Adrenal gland (tissue), 12 donors: ENCODE data around the gene CYP20A1. TPM values are rescaled to one million over a fixed set of nuclear protein-coding genes. Genes with fewer than 3 reads are reported as not detected.
"Not testable (repeated sequence)": the region's sequence is repeated elsewhere in the genome, so short reads cannot be mapped to it uniquely, and the experiment has no call there.

ENCODE experiments used
- DNase-seq, 7 donors: peaks; one replicate each; pipeline ENCODE4 v3.0.0-alpha.2; 2019 to 2020
- H3K27ac ChIP-seq, 5 donors: fragments of 200-600 bp; sonication (generic) in 4 of 5; 1 replicate in 3 of 5; 2 replicates in 2 of 5; pipeline versions ENCODE4 v1.5.1 to v1.8.0; 2016 to 2020; ENCODE audit warnings: mild to moderate bottlenecking in 1 of 5
- H3K27me3 ChIP-seq: fragments of 200-600 bp; 2 replicates; pipeline ENCODE4 v1.8.0; 2021
- H3K36me3 ChIP-seq, 2 donors: fragments of 200-600 bp; replicated peaks in 1 of 2; 1 replicate in 1 of 2; 2 replicates in 1 of 2; pipeline versions ENCODE4 v1.5.1 to v1.8.0; 2018 to 2022
- H3K4me1 ChIP-seq, 2 donors: fragments of 200-600 bp; replicated peaks in 1 of 2; 1 replicate in 1 of 2; 2 replicates in 1 of 2; pipeline versions ENCODE4 v1.5.1 to v1.8.0; 2018 to 2021
- H3K4me3 ChIP-seq, 4 donors: fragments of 200-600 bp; sonication (generic) in 3 of 4; one replicate each; pipeline ENCODE4 v1.5.1; 2016 to 2018
- H3K9me3 ChIP-seq, 3 donors: fragments of 200-600 bp; sonication (generic) in 1 of 3; replicated peaks in 1 of 3; 1 replicate in 2 of 3; 2 replicates in 1 of 3; pipeline versions ENCODE4 v1.5.1 to v1.8.0; 2016 to 2021
- CTCF ChIP-seq, 6 experiments: fragments of 450-650 bp in 4 of 6; fragments of 200-600 bp in 2 of 6; sonication (generic) in 1 of 6; IDR thresholded peaks; 1 replicate in 5 of 6; 2 replicates in 1 of 6; pipeline versions ENCODE4 v1.5.1 to v1.8.0; 2016 to 2021; ENCODE audit warnings: antibody characterized with exemption in 6 of 6, mild to moderate bottlenecking in 2 of 6, moderate library complexity in 1 of 6
- POLR2A ChIP-seq, 2 donors: fragments of 450-650 bp; IDR thresholded peaks; one replicate each; pipeline ENCODE4 v1.6.1; 2017; ENCODE audit warnings: antibody characterized with exemption in 2 of 2, mild to moderate bottlenecking in 2 of 2, moderate library complexity in 1 of 2
- WGBS, 4 donors: extraction: QIAGEN DNeasy Blood & Tissue Kit in 2 of 4; methylation state at CpG; one replicate each; pipeline versions ENCODE4 v1.1.5 to v1.1.7; 2013 to 2017; 5-methylcytosine and 5-hydroxymethylcytosine counted together
- intact Hi-C, 2 donors: fragments of 100-400 bp; cut with DNase I; formaldehyde crosslinking; loops; one replicate each; pipeline versions ENCODE4 v1.14.1 to v1.15.0; 2022 to 2023
- polyA plus RNA-seq, 3 donors: library from polyadenylated mRNA; stranded (reverse); fragments of 200-250 nt in 2 of 3; fragments of 350-450 nt in 1 of 3; fragmentation: Illumina TruSeq in 1 of 3; extraction: RNeasy Lipid Tissue Mini Kit (QIAGEN cat#74804) in 1 of 3; gene quantifications; one replicate each; pipeline ENCODE4 v1.2.3, GENCODE V29; 2013 to 2014
- total RNA-seq, 9 donors: library from RNA; depleted of rRNA in 4 of 9; stranded (reverse); fragments of >200 nt in 4 of 9; fragments of 120-200 nt in 1 of 9; fragmentation: NEBNext Ultra II Directional in 1 of 9; extraction: Animal tissue kit (Norgen Biotek cat#: 25700) in 1 of 9; gene quantifications; one replicate each; pipeline versions ENCODE4 v1.1.0 to v1.2.4, GENCODE V29; 2013 to 2023
- donor health status: healthy with polysubstance abuse.
- donor health status: Bipolar disorder and iron deficiency.
- donor health status: DM: yes; HTN: yes; CAD: no.
- donor health status: DM: no; HTN: no; CAD: no.
- donor health status: DM: no; HTN: no; CAD: no.
- donor health status: DM: yes; HTN: yes; CAD: no.

Gene CYP20A1
- total and polyA plus RNA-seq, 12 donors = 10.9 to 70.9 (median 36.9) TPM

GRCh38 chr2:203338322-203338721, 99.5 kb downstream of the CYP20A1 start:
- Histone ChIP-seq H3K36me3 (no peaks in the 10 kb centered on the region), H3K27me3 (no peaks in the 10 kb centered on the region), H3K4me3 (no peak overlapping the region), H3K4me1 (peaks cover 0 to 16% of the 10 kb centered on the region in 2 donors), H3K27ac (no peak overlapping the region), H3K9me3 (no peaks in the 10 kb centered on the region)
- DNase-seq = no peak
- no peak for TF ChIP-seq POLR2A (IDR thresholded peaks at IDR 0.05)
- TF ChIP-seq CTCF (IDR thresholded peaks at IDR 0.05) = no peak
- 83 to 94% (median 90%) methylated on average over 4 of the region's 4 CpGs for WGBS, 4 donors
- intact Hi-C loops = no loop called here

GRCh38 chr2:203340791-203341487, 102.1 kb downstream of the CYP20A1 start:
- WGBS, 4 donors = 86 to 88% (median 87%) methylated on average over 6 of the region's 6 CpGs
- Histone ChIP-seq H3K9me3 (no peaks in the 10 kb centered on the region), H3K27ac (no peak overlapping the region), H3K4me3 (no peak overlapping the region), H3K36me3 (no peaks in the 10 kb centered on the region), H3K27me3 (no peaks in the 10 kb centered on the region), H3K4me1 (peaks cover 0 to 16% of the 10 kb centered on the region in 2 donors)
- DNase-seq = no peak
- intact Hi-C loops = no loop called here
- TF ChIP-seq POLR2A (IDR thresholded peaks at IDR 0.05) (no peak), CTCF (IDR thresholded peaks at IDR 0.05) (no peak)

- intact Hi-C loops = no loop called here
- no peak overlapping the region for H3K27ac ChIP-seq
- H3K4me1 ChIP-seq = peaks cover 0 to 16% of the 10 kb centered on the region in 2 donors
- no peak for TF ChIP-seq CTCF (IDR thresholded peaks at IDR 0.05)
- TF ChIP-seq POLR2A (IDR thresholded peaks at IDR 0.05) = no peak
- WGBS, 4 donors = 48 to 58% (median 55%) methylated on average over 2 of the region's 2 CpGs
- H3K27me3 ChIP-seq = no peaks in the 10 kb centered on the region
- no peak for DNase-seq
- no peak overlapping the region for H3K4me3 ChIP-seq
- no peaks in the 10 kb centered on the region for H3K36me3 ChIP-seq
- H3K9me3 ChIP-seq = no peaks in the 10 kb centered on the region
Measured at GRCh38 chr2:203341741-203342310, 103.0 kb downstream of the CYP20A1 start.

- DNase-seq, H3K27me3 ChIP-seq, intact Hi-C loops, H3K9me3 ChIP-seq, H3K36me3 ChIP-seq, H3K4me3 ChIP-seq, H3K27ac ChIP-seq: not testable (repeated sequence)
- peaks cover 0 to 16% of the 10 kb centered on the region in 2 donors for H3K4me1 ChIP-seq
- 97 to 100% (median 98%) methylated on average over 4 of the region's 4 CpGs for WGBS, 4 donors
Measured at GRCh38 chr2:203342374-203342773, 103.6 kb downstream of the CYP20A1 start.

GRCh38 chr2:203344667-203345066, 105.8 kb downstream of the CYP20A1 start:
- DNase-seq = no peak
- 92 to 98% (median 97%) methylated on average over 12 of the region's 12 CpGs for WGBS, 4 donors
- intact Hi-C loops = no loop called here
- Histone ChIP-seq H3K4me1 (peaks cover 0 to 16% of the 10 kb centered on the region in 2 donors), H3K27me3 (no peaks in the 10 kb centered on the region), H3K4me3 (no peak overlapping the region), H3K9me3 (no peaks in the 10 kb centered on the region), H3K27ac (no peak overlapping the region), H3K36me3 (no peaks in the 10 kb centered on the region)
- TF ChIP-seq POLR2A (IDR thresholded peaks at IDR 0.05) = no peak
- TF ChIP-seq CTCF (IDR thresholded peaks at IDR 0.05) = no peak
